ENCODE data around the gene HMCN2. TPM values are rescaled to one million over a fixed set of nuclear protein-coding genes. Genes with fewer than 3 reads are reported as not detected.

The HMCN2 gene
- total and polyA plus RNA-seq, 2 of the 4 experiments (the other 2 are of a cell fraction), result 0.02 TPM; not detected in 1

DNA sequence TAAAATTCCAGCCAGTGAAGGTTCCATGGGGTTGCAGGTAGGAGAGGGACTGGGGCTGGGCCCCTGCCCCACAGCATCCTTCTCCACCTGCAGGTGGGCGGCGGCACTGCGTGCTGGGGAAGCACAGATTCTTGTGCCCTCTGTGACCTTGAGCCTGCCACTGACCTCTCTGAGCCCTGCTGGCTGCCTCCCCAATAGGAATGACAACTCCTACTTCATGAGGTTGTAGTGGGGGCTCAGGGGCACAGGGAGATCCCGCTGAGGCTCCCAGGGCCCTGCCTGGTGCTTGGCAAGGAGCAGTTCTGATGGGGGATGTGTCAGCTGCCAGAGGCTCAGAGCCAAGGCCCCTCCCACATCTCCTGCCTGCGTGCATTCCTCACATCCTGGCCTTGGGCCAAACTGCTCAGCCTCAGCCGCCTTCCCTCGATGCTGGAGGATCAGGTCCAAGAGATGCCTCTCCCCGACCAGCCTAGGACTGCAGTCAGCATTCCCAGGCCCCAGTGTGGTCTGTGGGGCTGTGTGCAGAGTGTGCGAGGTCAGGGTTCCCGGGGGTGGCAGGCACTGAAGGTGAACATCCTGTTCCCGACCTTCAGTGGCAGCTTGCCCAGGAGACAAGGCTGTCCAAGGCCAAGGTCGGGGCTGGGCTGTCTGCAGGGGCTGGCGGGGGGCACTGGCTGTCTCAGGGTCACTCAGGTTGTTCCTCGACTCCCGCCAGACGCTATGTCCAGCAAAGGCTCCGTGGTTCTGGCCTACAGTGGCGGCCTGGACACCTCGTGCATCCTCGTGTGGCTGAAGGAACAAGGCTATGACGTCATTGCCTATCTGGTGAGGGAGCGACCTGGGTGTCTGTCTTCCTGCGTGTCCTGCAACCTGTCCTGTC, 186.2 kb downstream of the HMCN2 start:
- Histone ChIP-seq H3K4me3 (ENCODE audit: insufficient read depth, low read depth, low read length) (no peak overlapping the region), H3K9ac (ENCODE audit: low read depth, low read length) (no peak overlapping the region), H4K5ac (ENCODE audit: low read depth, low read length) (no peak overlapping the region), H3K4ac (ENCODE audit: low read depth, low read length) (peak overlapping the region; percentile 34), H3K4me2 (ENCODE audit: low read depth, low read length) (peak overlapping the region; percentile 28; the same call in 1 of the 2 replicates), H2BK15ac (ENCODE audit: low read depth, low read length) (0 out of 3 replicates have a peak overlapping the region, but pooled peaks have one; percentile 34), H3K9me3 (ENCODE audit: control insufficient read depth, insufficient read depth, low read length) (no peaks in the 10 kb centered on the region), H4K91ac (ENCODE audit: insufficient read depth, low read depth, low read length) (peak overlapping the region; percentile 73; the same call in 1 of the 2 replicates), H2BK5ac (ENCODE audit: low read depth, low read length, poor library complexity, severe bottlenecking) (no peak overlapping the region), H3K14ac (replicated peaks; ENCODE audit: low read depth, low read length) (no peak overlapping the region), H2AK9ac (replicated peaks; ENCODE audit: low read depth, low read length, poor library complexity) (peak overlapping the region; percentile 88), H3K18ac (ENCODE audit: low read depth, low read length) (no peak overlapping the region), H3K23ac (ENCODE audit: low read depth, low read length) (no peak overlapping the region), H2BK120ac (ENCODE audit: low read depth, low read length) (peak overlapping the region; percentile 52; the same call in 1 of the 2 replicates), H3K27ac (ENCODE audit: insufficient read depth, low read length) (no peak overlapping the region), H3K79me1 (ENCODE audit: low read depth in 1 of 2, low read length in 2 of 2) (no peaks in the 10 kb centered on the region), H3K56ac (ENCODE audit: extremely low read depth, insufficient read depth, low read length) (no peak overlapping the region), H3K4me1 (ENCODE audit: control insufficient read depth, insufficient read depth, low read length) (peaks cover 26% of the 10 kb centered on the region), H2BK20ac (ENCODE audit: low read depth, low read length) (peak overlapping the region; percentile 51), H2AK5ac (ENCODE audit: low read depth, low read length) (peak overlapping the region; percentile 68; the same call in 1 of the 2 replicates), H4K8ac (ENCODE audit: low read depth in 2 of 2, low read length in 2 of 2) (no peak overlapping the region), H2AFZ (replicated peaks; ENCODE audit: low read length, poor library complexity) (peak overlapping the region; percentile 83), H3K9me1 (ENCODE audit: insufficient read depth, low read length) (peaks cover 14% of the 10 kb centered on the region), H4K20me1 (ENCODE audit: insufficient read depth, low read length) (peaks cover 5% of the 10 kb centered on the region; the same call in 1 of the 2 replicates), H3K27me3 (ENCODE audit: control insufficient read depth, insufficient read depth, low read length) (no peaks in the 10 kb centered on the region; the same call in 1 of the 2 replicates), H3K36me3 (ENCODE audit: control insufficient read depth, insufficient read depth, low read length) (no peaks in the 10 kb centered on the region)
- in situ Hi-C loops (cut with MboI; ENCODE audit: low sequenced_read_pairs) (loop anchor here (5.0 kb wide), 1 partner anchor 236 kb away; no protein-coding TSS in a partner anchor), intact Hi-C loops (cut with micrococcal nuclease) (no loop called here), dilution Hi-C loops (cut with HindIII; ENCODE audit: low sequenced_read_pairs, unreplicated experiment) (no loop called here)
- CTCF ChIA-PET, result no interaction called here
- ATAC-seq (ENCODE audit: low read depth) (peak; percentile 86), DNase-seq (peak; percentile 95)
- 38% methylated on average over 15 of the region's 23 CpGs; no CpG with 5 or more reads in 1 of the 2 experiments for WGBS, 2 experiments (ENCODE audit: extremely low coverage in 2 of 2, insufficient read length in 1 of 2)
- TF ChIP-seq SMC3 (IDR thresholded peaks at IDR 0.05; ENCODE audit: low read depth, low read length) (peak; percentile 8; the same call in 1 of the 2 replicates), RCOR1 (IDR thresholded peaks at IDR 0.05; ENCODE audit: insufficient replicate concordance, low read length) (no peak), RFX5 (IDR thresholded peaks at IDR 0.05; ENCODE audit: low read depth, low read length) (no peak), FOS (IDR thresholded peaks at IDR 0.05; ENCODE audit: low read depth, low read length) (no peak), MAFK (IDR thresholded peaks at IDR 0.05; ENCODE audit: low read depth, low read length) (no peak), NFE2L2 (IDR thresholded peaks at IDR 0.05; ENCODE audit: low read depth, low read length) (no peak), CHD1 (IDR thresholded peaks at IDR 0.05; ENCODE audit: low read depth, low read length) (no peak), RAD21 (IDR thresholded peaks at IDR 0.05; ENCODE audit: low read length) (peak; percentile 20; the same call in 1 of the 2 replicates), MXI1 (IDR thresholded peaks at IDR 0.05; ENCODE audit: borderline replicate concordance, low read depth, low read length) (no peak), BHLHE40 (IDR thresholded peaks at IDR 0.05; ENCODE audit: low read depth, low read length) (peak; percentile 27), POLR2A (IDR thresholded peaks at IDR 0.05; ENCODE audit: low read depth, low read length) (no peak), CEBPB (IDR thresholded peaks at IDR 0.05; ENCODE audit: low read depth, low read length) (no peak), MAZ (IDR thresholded peaks at IDR 0.05; ENCODE audit: borderline replicate concordance, low read depth, low read length) (peak; percentile 72; the same call in 1 of the 2 replicates)
- TF ChIP-seq, protein P1, sequence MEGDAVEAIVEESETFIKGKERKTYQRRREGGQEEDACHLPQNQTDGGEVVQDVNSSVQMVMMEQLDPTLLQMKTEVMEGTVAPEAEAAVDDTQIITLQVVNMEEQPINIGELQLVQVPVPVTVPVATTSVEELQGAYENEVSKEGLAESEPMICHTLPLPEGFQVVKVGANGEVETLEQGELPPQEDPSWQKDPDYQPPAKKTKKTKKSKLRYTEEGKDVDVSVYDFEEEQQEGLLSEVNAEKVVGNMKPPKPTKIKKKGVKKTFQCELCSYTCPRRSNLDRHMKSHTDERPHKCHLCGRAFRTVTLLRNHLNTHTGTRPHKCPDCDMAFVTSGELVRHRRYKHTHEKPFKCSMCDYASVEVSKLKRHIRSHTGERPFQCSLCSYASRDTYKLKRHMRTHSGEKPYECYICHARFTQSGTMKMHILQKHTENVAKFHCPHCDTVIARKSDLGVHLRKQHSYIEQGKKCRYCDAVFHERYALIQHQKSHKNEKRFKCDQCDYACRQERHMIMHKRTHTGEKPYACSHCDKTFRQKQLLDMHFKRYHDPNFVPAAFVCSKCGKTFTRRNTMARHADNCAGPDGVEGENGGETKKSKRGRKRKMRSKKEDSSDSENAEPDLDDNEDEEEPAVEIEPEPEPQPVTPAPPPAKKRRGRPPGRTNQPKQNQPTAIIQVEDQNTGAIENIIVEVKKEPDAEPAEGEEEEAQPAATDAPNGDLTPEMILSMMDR (conservative IDR thresholded peaks at IDR 0.05; ENCODE audit: low read depth, low read length), result peak; percentile 45
- TF ChIP-seq, protein P2, sequence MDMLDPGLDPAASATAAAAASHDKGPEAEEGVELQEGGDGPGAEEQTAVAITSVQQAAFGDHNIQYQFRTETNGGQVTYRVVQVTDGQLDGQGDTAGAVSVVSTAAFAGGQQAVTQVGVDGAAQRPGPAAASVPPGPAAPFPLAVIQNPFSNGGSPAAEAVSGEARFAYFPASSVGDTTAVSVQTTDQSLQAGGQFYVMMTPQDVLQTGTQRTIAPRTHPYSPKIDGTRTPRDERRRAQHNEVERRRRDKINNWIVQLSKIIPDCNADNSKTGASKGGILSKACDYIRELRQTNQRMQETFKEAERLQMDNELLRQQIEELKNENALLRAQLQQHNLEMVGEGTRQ (IDR thresholded peaks at IDR 0.05; ENCODE audit: low read depth, low read length), result peak; percentile 24; the same call in 1 of the 2 replicates
- no TSS peak for BruUV-seq (replicated peaks)
- POLR2A ChIA-PET (ENCODE audit: unreplicated experiment), result no interaction called here
